Vagina (tissue), 2 donors: ENCODE data around the gene NAT9. TPM values are rescaled to one million over a fixed set of nuclear protein-coding genes. Genes with fewer than 3 reads are reported as not detected.
A peak's percentile ranks its signal among the peaks of the same experiment; 100 is the strongest.

Source experiments
- DNase-seq, 2 donors: peaks; one replicate each; pipeline ENCODE4 v3.0.0-alpha.2; 2017; ENCODE audit errors: extremely low spot score in 2 of 2
- H3K27ac ChIP-seq: fragments of 200-600 bp; sonication (generic); one replicate; pipeline ENCODE4 v1.5.1; 2019
- H3K27me3 ChIP-seq: fragments of 200-600 bp; sonication (generic); one replicate; pipeline ENCODE4 v1.5.1; 2019
- H3K36me3 ChIP-seq, 2 donors: fragments of 200-600 bp; sonication (generic); one replicate each; pipeline ENCODE4 v1.5.1; 2017 to 2019
- H3K4me1 ChIP-seq: fragments of 200-600 bp; sonication (generic); one replicate; pipeline ENCODE4 v1.5.1; 2019
- H3K4me3 ChIP-seq, 2 donors: fragments of 200-600 bp; sonication (generic); 1 replicate in 1 of 2; 2 replicates in 1 of 2; pipeline ENCODE4 v1.5.1; 2016 to 2019
- H3K9me3 ChIP-seq: fragments of 200-600 bp; sonication (generic); one replicate; pipeline ENCODE4 v1.5.1; 2019
- POLR2A ChIP-seq, 2 donors: fragments of 450-650 bp; IDR thresholded peaks; one replicate each; pipeline ENCODE4 v1.6.1; 2017; ENCODE audit warnings: antibody characterized with exemption in 2 of 2, mild to moderate bottlenecking in 2 of 2, moderate library complexity in 2 of 2
- POLR2AphosphoS5 ChIP-seq, 2 donors: sonication (generic); formaldehyde crosslinking; IDR thresholded peaks; one replicate each; pipeline ENCODE4 v1.9.0; 2017; ENCODE audit warnings: antibody characterized with exemption in 2 of 2, mild to moderate bottlenecking in 2 of 2, low read depth in 1 of 2; ENCODE audit not compliant: insufficient read depth in 1 of 2
- intact Hi-C: fragments of 100-400 bp; cut with DNase I; formaldehyde crosslinking; loops from one replicate; pipeline ENCODE4 v1.15.1; 2023
- total RNA-seq: library from RNA; depleted of rRNA; stranded (reverse); fragments of >200 nt; gene quantifications from one replicate; pipeline ENCODE4 v1.2.3, GENCODE V29; 2016
- TF ChIP-seq, protein P1 (sequence below), 3 experiments: fragments of 450-650 bp in 2 of 3; fragments of 200-600 bp in 1 of 3; sonication (generic) in 1 of 3; IDR thresholded peaks; one replicate each; pipeline ENCODE4 v1.5.1; 2017 to 2019; ENCODE audit warnings: antibody characterized with exemption in 3 of 3, mild to moderate bottlenecking in 2 of 3, moderate library complexity in 2 of 3

The NAT9 gene
- total RNA-seq, 1 donor from 2014 or later: 28.5 TPM

DNA sequence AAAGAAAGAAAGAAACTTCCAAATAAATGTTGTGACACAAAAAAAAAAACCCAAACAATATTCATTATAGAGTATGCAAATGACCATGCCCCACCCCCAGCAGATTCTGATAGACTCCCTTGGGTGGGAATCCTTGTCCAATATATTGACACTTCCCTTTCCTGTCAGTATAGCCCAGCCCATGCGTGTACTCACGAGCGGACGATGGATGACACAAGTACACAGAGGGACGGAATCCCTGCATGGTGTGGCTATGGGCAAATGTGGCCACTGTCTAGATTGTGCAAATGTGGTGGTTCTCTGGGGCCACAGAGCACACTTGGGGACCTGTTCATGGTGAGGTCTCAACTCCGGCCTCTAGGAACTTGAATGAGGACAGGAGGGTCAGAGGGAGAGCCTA, 36.0 kb downstream of the NAT9 start:
- no peaks in the 10 kb centered on the region for H3K27me3 ChIP-seq
- no peak for DNase-seq
- TF ChIP-seq POLR2A (IDR thresholded peaks at IDR 0.05): no peak
- TF ChIP-seq, protein P1, sequence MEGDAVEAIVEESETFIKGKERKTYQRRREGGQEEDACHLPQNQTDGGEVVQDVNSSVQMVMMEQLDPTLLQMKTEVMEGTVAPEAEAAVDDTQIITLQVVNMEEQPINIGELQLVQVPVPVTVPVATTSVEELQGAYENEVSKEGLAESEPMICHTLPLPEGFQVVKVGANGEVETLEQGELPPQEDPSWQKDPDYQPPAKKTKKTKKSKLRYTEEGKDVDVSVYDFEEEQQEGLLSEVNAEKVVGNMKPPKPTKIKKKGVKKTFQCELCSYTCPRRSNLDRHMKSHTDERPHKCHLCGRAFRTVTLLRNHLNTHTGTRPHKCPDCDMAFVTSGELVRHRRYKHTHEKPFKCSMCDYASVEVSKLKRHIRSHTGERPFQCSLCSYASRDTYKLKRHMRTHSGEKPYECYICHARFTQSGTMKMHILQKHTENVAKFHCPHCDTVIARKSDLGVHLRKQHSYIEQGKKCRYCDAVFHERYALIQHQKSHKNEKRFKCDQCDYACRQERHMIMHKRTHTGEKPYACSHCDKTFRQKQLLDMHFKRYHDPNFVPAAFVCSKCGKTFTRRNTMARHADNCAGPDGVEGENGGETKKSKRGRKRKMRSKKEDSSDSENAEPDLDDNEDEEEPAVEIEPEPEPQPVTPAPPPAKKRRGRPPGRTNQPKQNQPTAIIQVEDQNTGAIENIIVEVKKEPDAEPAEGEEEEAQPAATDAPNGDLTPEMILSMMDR (IDR thresholded peaks at IDR 0.05): no peak
- TF ChIP-seq POLR2AphosphoS5 (IDR thresholded peaks at IDR 0.05; ENCODE audit: insufficient read depth in 1 of 2, low read depth in 1 of 2): no peak
- no peaks in the 10 kb centered on the region for H3K36me3 ChIP-seq
- no peak overlapping the region for H3K4me3 ChIP-seq
- H3K9me3 ChIP-seq: no peaks in the 10 kb centered on the region
- intact Hi-C loops: no loop called here
- H3K4me1 ChIP-seq: peaks cover 33% of the 10 kb centered on the region
- H3K27ac ChIP-seq: no peak overlapping the region

DNA sequence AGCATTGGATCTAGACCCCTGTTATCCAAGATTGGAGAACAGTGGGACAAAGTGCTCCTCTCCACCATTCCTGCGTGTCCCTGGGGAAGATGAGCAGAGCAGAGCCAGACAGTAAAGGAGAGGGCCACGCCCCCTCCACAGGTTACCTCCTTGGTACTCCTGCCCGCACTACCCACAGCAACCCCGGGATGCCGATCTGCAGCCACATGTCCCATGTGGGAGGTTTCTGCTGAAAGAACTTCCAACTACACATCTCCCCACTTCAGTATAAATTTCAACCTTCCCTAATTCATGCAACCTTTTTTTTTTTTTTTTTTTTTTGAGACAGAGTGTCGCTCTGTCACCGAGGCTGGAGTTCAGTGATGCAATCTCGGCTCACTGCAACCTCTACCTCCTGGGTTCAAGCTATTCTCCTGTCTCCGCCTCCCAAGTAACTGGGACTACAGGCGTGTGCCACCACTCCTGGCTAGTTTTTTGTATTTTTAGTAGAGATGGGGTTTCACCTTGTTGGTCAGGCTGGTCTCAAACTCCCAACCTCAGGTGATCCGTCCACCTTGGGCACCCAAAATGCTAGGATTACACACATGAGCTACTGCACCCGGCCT, 36.8 kb downstream of the NAT9 start:
- H3K4me3 ChIP-seq: no peak overlapping the region
- peaks cover 28% of the 10 kb centered on the region for H3K4me1 ChIP-seq
- no peak for DNase-seq
- TF ChIP-seq, protein P1 (IDR thresholded peaks at IDR 0.05): no peak
- TF ChIP-seq POLR2AphosphoS5 (IDR thresholded peaks at IDR 0.05; ENCODE audit: insufficient read depth in 1 of 2, low read depth in 1 of 2) (no peak), POLR2A (IDR thresholded peaks at IDR 0.05) (no peak)
- no peak overlapping the region for H3K27ac ChIP-seq
- no peaks in the 10 kb centered on the region for H3K27me3 ChIP-seq
- intact Hi-C loops: no loop called here
- no peaks in the 10 kb centered on the region for H3K9me3 ChIP-seq
- H3K36me3 ChIP-seq: no peaks in the 10 kb centered on the region

DNA sequence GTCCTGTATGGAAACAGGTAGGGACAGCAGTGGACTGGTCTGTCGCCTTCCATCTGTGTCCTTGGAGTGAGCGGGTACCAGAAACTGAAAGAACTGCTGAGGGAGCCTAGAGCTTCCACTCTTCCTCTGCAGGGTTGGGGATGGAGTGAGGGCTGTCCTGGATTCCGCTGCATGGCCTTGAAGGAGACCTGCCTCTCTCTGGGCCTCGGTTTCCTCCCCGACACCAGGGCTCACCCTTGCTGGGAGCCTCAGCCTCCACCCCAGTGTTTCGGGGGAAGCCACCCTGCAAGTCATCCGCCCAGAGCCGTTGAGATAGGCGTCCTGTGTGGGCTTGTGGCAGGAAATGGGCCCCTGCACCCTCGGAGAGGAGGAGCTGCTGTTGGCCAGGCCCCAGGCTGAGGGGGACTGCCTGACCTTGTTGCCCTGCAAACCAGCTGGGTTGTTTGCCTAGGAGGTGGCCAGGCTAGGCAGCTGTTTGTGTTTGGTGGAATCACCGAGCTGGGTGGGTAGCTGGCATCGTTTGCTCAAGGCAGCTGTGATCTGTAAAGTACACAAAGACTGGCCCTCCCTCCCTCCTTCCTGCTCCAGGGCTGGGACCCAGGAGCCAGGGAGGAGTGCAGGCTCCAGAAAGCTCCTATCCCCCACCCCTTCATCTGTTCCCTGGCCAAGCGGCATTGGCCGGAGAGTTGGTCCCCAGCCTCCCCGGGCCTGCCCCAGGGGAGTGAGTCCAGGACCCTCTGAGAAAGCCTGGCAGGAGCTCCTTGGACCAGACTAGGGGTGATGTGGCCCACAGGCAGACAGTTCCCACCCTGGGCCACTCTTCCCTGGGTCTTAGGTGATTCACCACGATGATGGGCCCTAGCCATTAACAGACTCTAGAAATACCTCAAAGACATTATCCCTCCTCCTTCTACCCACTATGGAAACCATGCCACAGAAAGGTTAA, 37.8 kb downstream of the NAT9 start:
- no peaks in the 10 kb centered on the region for H3K27me3 ChIP-seq
- H3K4me3 ChIP-seq: peak overlapping the region; percentile 38 to 42
- peaks cover 28% of the 10 kb centered on the region for H3K4me1 ChIP-seq
- H3K9me3 ChIP-seq: no peaks in the 10 kb centered on the region
- H3K27ac ChIP-seq: no peak overlapping the region
- TF ChIP-seq POLR2A (IDR thresholded peaks at IDR 0.05) (no peak), POLR2AphosphoS5 (IDR thresholded peaks at IDR 0.05; ENCODE audit: insufficient read depth in 1 of 2, low read depth in 1 of 2) (no peak)
- TF ChIP-seq, protein P1 (IDR thresholded peaks at IDR 0.05): no peak
- no peaks in the 10 kb centered on the region for H3K36me3 ChIP-seq
- intact Hi-C loops: no loop called here
- DNase-seq: no peak

DNA sequence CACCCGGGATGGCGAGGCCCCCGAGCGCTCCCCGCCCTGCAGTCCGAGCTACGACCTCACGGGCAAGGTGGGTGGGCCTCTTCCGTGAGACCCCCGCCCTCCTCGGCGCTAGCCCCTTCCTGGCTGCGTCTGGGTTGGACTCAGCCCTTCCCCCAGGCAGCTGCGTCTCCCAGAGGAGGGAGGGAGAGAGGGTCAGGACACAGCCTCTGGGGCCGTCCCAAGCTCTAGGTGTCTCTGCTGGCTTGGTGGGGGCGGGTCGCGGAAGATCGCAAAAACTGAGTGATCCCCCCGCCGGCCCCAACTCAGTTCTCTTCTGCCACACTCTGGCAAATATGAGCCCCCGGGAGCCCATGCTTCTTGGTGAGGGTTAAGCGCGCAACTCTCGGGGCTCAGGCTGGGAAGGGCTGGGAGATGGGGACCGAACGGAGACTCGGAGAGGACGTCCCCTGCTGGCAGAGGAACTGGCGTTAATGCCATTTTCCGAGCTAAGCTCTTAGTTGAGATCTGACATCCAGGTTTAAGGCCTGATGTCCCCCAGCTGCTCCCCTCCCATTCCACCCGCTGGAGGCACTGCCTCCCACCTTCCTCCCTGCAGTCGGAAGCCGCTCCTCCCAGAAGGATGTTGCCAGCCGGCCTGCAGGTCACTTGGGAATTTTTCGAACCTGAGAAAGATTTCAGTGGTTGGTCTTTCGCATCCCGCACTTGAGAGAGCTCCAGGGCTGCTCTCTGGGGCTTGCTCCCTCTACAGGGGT, 38.7 kb downstream of the NAT9 start:
- H3K9me3 ChIP-seq: no peaks in the 10 kb centered on the region
- peaks cover 4% of the 10 kb centered on the region for H3K27me3 ChIP-seq
- no peak for DNase-seq
- peak overlapping the region; percentile 23 for H3K27ac ChIP-seq
- no peak for TF ChIP-seq POLR2A (IDR thresholded peaks at IDR 0.05)
- no peak for TF ChIP-seq POLR2AphosphoS5 (IDR thresholded peaks at IDR 0.05; ENCODE audit: insufficient read depth in 1 of 2, low read depth in 1 of 2)
- TF ChIP-seq, protein P1 (IDR thresholded peaks at IDR 0.05): no peak
- intact Hi-C loops: no loop called here
- peak overlapping the region; percentile 38 to 42 for H3K4me3 ChIP-seq
- H3K36me3 ChIP-seq: no peaks in the 10 kb centered on the region
- H3K4me1 ChIP-seq: peaks cover 28% of the 10 kb centered on the region
